GM12892 (cell line): Measurements from ENCODE around the gene MFSD11.

Source experiments
- POLR2A ChIP-seq: IDR thresholded peaks from 2 replicates; pipeline ENCODE4 v1.6.1; 2011; ENCODE audit warnings: low read depth, low read length, control low read depth
- POLR2AphosphoS5 ChIP-seq: IDR thresholded peaks from 2 replicates; pipeline ENCODE4 v1.6.1; 2011; ENCODE audit warnings: low read depth, low read length, control low read depth
- TAF1 ChIP-seq: IDR thresholded peaks from 2 replicates; pipeline ENCODE4 v1.6.1; 2011; ENCODE audit warnings: low read depth, mild to moderate bottlenecking, control low read depth, low read length, borderline replicate concordance

- TF ChIP-seq POLR2A (no peak), TAF1 (no peak), POLR2AphosphoS5 (no peak)
Measured at GRCh38 chr17:76781056-76781982, 43.4 kb downstream of the MFSD11 start.
